Osteoblast (primary cell): ENCODE data around the gene DNAI1. TPM values are rescaled to one million over a fixed set of nuclear protein-coding genes. Genes with fewer than 3 reads are reported as not detected.

ENCODE experiments used
- DNase-seq: peaks from one replicate; pipeline ENCODE4 v3.0.0; 2011; ENCODE audit warnings: low spot score, mixed read lengths; ENCODE audit not compliant: insufficient read length; ENCODE audit errors: missing footprints
- H2AFZ ChIP-seq: 2 replicates; pipeline ENCODE4 v1.6.0; 2011; ENCODE audit warnings: mild to moderate bottlenecking, low read length
- H3K27ac ChIP-seq: 2 replicates; pipeline ENCODE4 v1.5.1; 2011; ENCODE audit warnings: mild to moderate bottlenecking, low read depth, low read length, moderate library complexity
- H3K27me3 ChIP-seq: 2 replicates; pipeline ENCODE4 v1.6.0; 2012; ENCODE audit warnings: mild to moderate bottlenecking, control low read depth, inconsistent platforms, low read length, moderate library complexity; ENCODE audit not compliant: insufficient read depth
- H3K36me3 ChIP-seq: 2 replicates; pipeline ENCODE4 v1.5.1; 2011; ENCODE audit warnings: mild to moderate bottlenecking, low read length, control low read depth, moderate library complexity; ENCODE audit not compliant: insufficient read depth
- H3K4me1 ChIP-seq: 2 replicates; pipeline ENCODE4 v1.5.1; 2011; ENCODE audit warnings: mild to moderate bottlenecking, low read length, control low read depth, moderate library complexity; ENCODE audit not compliant: insufficient read depth
- H3K4me2 ChIP-seq: 2 replicates; pipeline ENCODE4 v1.6.0; 2011; ENCODE audit warnings: mild to moderate bottlenecking, low read length; ENCODE audit not compliant: insufficient read depth
- H3K4me3 ChIP-seq: fragments of 200-600 bp; sonication (generic); 3 replicates; pipeline ENCODE4 v1.5.1; 2012; ENCODE audit warnings: mild to moderate bottlenecking, low read length, inconsistent platforms; ENCODE audit not compliant: insufficient read depth
- H3K79me2 ChIP-seq: 2 replicates; pipeline ENCODE4 v1.6.0; 2012; ENCODE audit warnings: mild to moderate bottlenecking, low read length, control low read depth, inconsistent platforms; ENCODE audit not compliant: insufficient read depth
- H3K9me3 ChIP-seq: 2 replicates; pipeline ENCODE4 v1.5.1; 2011; ENCODE audit warnings: low read depth, low read length, control low read depth
- H4K20me1 ChIP-seq: 2 replicates; pipeline ENCODE4 v1.6.0; 2012; ENCODE audit warnings: mild to moderate bottlenecking, low read length, control low read depth; ENCODE audit not compliant: insufficient read depth
- total RNA-seq: library from RNA; depleted of rRNA; stranded (reverse); fragments of >200 nt; gene quantifications from 2 replicates; pipeline ENCODE4 v1.2.3, GENCODE V29; 2012
- TF ChIP-seq, protein P1 (sequence below): IDR thresholded peaks from 2 replicates; pipeline ENCODE4 v1.5.1; 2011; ENCODE audit warnings: mild to moderate bottlenecking, low read depth, low read length, moderate library complexity; ENCODE audit errors: extremely low read depth

Gene DNAI1
- total RNA-seq, 1 donor: 47.4 TPM

DNA sequence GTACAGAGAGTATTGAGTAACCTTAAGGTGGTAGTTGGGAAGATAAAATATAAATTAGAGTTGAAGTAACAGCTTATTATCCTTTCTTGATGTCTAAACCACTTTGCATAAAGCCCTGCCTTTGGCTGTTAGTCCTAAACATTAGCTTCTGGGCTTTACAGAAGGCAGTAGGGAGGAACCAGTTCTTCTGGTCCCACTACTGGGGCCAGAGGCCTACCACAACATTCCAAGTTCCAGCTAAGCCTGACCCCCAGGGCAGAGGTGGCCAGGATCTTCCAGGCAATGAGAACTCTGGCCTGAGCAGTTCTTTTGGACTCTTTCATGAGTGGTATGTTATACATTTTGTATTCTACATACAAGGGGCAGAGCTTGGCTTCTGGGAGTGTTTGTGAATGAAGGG lies 26.1 kb downstream of the DNAI1 start:
- H3K27ac ChIP-seq: no peak overlapping the region
- H3K27me3 ChIP-seq: peaks cover 16% of the 10 kb centered on the region
- DNase-seq: no peak
- H3K4me2 ChIP-seq: no peak overlapping the region
- H4K20me1 ChIP-seq: no peaks in the 10 kb centered on the region
- H3K36me3 ChIP-seq: no peaks in the 10 kb centered on the region
- H3K79me2 ChIP-seq: no peaks in the 10 kb centered on the region
- TF ChIP-seq, protein P1, sequence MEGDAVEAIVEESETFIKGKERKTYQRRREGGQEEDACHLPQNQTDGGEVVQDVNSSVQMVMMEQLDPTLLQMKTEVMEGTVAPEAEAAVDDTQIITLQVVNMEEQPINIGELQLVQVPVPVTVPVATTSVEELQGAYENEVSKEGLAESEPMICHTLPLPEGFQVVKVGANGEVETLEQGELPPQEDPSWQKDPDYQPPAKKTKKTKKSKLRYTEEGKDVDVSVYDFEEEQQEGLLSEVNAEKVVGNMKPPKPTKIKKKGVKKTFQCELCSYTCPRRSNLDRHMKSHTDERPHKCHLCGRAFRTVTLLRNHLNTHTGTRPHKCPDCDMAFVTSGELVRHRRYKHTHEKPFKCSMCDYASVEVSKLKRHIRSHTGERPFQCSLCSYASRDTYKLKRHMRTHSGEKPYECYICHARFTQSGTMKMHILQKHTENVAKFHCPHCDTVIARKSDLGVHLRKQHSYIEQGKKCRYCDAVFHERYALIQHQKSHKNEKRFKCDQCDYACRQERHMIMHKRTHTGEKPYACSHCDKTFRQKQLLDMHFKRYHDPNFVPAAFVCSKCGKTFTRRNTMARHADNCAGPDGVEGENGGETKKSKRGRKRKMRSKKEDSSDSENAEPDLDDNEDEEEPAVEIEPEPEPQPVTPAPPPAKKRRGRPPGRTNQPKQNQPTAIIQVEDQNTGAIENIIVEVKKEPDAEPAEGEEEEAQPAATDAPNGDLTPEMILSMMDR: no peak
- no peaks in the 10 kb centered on the region for H3K4me1 ChIP-seq
- H3K4me3 ChIP-seq: no peak overlapping the region
- no peak overlapping the region for H2AFZ ChIP-seq
- H3K9me3 ChIP-seq: no peaks in the 10 kb centered on the region

GRCh38 chr9:34485822-34486221 lies 27.2 kb downstream of the DNAI1 start:
- TF ChIP-seq, protein P1: no peak
- Histone ChIP-seq H3K4me2 (no peak overlapping the region), H3K4me3 (no peak overlapping the region), H4K20me1 (no peaks in the 10 kb centered on the region), H3K4me1 (no peaks in the 10 kb centered on the region), H3K9me3 (no peaks in the 10 kb centered on the region), H2AFZ (no peak overlapping the region), H3K27ac (no peak overlapping the region), H3K27me3 (peaks cover 23% of the 10 kb centered on the region), H3K36me3 (no peaks in the 10 kb centered on the region), H3K79me2 (no peaks in the 10 kb centered on the region)
- no peak for DNase-seq

DNA sequence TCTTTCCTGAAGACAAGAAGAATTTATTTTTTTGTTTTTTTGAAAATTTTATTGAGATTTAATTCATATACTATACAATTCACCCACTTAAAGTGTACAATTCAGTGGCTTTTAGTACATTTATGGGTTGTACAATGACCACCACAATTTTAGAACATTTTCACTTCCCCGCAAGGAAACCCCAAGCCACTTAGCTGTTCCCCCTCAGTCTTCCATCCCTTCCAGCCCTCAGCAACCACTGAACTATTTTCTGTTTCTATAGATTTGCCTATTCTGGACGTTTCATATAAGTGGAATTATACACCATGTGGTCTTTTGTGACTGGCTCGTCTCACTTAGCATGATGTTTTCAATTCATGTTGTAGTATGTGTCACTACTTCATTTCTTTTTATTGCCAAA lies 28.0 kb downstream of the DNAI1 start:
- Histone ChIP-seq H2AFZ (no peak overlapping the region), H3K9me3 (no peaks in the 10 kb centered on the region), H3K4me1 (no peaks in the 10 kb centered on the region), H3K27me3 (peaks cover 23% of the 10 kb centered on the region), H3K79me2 (no peaks in the 10 kb centered on the region), H3K36me3 (no peaks in the 10 kb centered on the region), H3K27ac (no peak overlapping the region), H4K20me1 (no peaks in the 10 kb centered on the region), H3K4me2 (no peak overlapping the region), H3K4me3 (no peak overlapping the region)
- DNase-seq: no peak
- TF ChIP-seq, protein P1: no peak

DNA sequence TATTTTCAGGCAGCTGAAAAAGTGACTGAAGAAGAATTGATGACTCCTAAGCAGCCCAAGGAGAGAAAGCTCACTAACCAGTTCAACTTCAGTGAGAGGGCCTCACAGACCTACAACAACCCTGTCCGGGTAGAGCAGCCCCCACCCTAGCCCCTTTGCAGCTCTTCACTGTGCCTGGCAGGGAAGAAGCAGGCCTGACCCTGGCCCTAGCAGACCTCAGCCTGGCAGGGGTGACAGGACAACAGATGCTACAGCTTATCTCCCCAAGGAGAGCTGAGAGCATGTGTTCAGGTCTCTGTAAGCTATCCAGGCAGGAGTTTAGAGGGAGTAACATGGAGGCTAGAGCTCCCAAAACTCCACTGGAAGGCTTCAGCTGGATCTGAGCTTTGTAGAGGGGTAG lies 31.8 kb downstream of the DNAI1 start:
- no peak overlapping the region for H2AFZ ChIP-seq

More for the DNA sequence above, 31.8 kb downstream of the DNAI1 start:
- Histone ChIP-seq H3K27me3 (peaks cover 23% of the 10 kb centered on the region), H3K79me2 (no peaks in the 10 kb centered on the region), H3K9me3 (no peaks in the 10 kb centered on the region), H3K27ac (no peak overlapping the region), H3K36me3 (no peaks in the 10 kb centered on the region), H3K4me3 (no peak overlapping the region), H3K4me1 (no peaks in the 10 kb centered on the region), H3K4me2 (no peak overlapping the region), H4K20me1 (no peaks in the 10 kb centered on the region)
- DNase-seq: no peak
- TF ChIP-seq, protein P1: no peak
